ELF-1 (cell line): ENCODE results near the gene CASP7.
"Not testable (repeated sequence)": the region's sequence is repeated elsewhere in the genome, so short reads cannot be mapped to it uniquely, and the experiment has no call there.

Source experiments
- DNase-seq: peaks from one replicate; pipeline ENCODE4 v3.0.0-alpha.2; 2016; ENCODE audit warnings: low read depth, low spot score

The CASP7 gene

DNA sequence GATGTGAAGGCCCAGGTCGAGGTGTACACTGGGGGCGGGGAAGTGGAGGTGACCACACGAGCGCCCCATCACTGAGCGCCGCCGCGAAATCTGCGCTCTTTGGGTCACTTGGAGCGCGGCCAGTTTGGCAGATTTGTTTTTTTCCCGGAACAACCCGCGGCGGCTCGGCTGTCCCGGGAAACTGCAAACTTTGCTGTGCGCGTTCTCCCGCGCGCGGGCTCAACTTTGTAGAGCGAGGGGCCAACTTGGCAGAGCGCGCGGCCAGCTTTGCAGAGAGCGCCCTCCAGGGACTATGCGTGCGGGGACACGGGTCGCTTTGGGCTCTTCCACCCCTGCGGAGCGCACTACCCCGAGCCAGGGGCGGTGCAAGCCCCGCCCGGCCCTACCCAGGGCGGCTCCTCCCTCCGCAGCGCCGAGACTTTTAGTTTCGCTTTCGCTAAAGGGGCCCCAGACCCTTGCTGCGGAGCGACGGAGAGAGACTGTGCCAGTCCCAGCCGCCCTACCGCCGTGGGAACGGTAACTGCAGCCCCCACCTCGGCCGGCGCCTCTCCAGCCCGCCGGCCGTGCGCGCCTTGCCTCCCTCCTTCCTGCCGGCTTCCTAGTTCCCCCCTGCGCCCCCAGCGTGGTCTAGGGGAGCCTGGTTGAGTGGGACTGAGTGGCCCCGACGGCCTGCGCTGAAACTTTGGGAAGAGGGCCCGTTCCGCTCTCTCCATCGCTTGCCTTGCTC, at the start of gene CASP7:
Gene CASP7, plus strand, starts transcription at position 450 of the 727 bp plus-strand sequence. CDS start 17,582 bp downstream, outside the sequence.
- DNase-seq = peak; percentile 93

DNA sequence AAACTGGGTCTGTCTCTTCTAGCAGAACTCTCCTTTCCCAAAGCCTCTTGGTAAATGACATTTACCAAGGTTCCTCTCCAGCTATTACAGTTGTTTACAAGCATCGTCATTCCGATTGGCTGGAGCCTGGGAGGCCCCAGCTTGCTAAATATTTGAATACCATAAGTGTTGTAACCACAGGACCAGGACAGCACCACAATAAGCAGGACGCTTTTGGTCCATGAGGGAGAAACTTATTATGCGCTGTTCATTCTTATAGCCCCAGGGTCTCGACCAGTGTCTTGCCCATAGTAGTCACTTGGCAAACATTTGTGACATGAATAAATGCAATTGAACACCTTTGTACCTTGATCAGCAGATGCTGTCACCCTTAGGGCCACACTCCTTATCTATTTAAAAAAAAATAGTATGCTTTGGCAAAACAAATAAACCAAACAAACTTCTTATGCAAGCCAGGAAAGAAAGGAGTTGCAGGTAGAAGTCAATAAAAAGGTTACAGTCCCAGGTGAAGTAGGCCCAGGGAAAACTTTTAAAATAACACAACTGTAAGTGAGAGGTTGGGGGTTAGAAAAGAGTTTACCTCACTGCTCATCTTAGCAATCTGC, 48.7 kb upstream of the CASP7 start:
- DNase-seq = no peak

DNA sequence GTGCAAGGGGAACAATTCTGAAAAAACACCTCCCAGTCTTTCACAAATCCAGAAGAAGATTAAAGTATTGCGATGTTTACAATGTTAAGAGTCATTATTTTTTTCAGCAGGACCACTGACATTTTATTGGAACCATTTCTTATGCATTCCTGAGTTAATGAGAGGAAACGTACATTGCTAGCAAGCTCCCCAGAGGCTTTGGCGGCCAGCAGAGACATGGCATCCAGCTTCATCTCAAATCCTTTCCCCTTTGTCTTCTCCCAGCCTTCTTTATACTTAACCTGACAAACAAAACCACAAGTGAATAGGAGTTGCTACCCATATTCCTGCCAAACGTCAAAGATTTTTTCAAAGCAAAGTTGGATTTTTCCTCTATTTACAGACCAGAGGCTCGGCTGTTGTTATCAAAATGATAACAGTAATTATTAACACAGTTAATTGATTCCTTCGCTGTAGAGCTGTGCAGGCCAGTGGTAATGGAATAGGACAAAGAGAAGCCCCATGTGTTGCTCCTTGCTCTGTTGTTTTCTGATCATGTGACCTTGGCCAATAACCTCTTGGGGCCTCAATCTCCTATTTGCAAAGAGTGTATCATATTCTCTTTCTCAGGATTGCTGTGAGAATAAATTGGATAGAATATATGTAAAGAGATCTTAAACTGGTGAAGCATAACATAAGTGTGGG, 47.9 kb upstream of the CASP7 start:
- no peak for DNase-seq

DNA sequence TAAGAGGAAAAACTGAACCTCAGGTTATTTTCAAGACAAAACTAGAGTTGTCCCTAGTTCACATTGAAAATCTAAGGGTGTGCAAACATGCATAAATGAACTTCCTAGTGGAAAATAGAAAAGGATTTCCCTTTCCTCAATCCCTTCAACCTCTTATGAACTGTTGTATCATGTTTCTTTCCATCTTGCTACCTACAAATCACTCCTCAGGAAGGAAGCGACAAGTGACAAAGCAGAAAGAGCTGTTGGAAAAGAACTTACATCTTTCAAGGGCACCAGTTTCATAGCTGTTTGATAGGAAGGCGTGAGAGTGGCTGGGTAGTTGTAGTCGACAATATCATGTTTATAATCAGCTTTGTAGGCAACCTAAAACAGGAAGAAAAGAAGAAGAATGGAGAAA, 39.7 kb upstream of the CASP7 start:
- DNase-seq = no peak

DNA sequence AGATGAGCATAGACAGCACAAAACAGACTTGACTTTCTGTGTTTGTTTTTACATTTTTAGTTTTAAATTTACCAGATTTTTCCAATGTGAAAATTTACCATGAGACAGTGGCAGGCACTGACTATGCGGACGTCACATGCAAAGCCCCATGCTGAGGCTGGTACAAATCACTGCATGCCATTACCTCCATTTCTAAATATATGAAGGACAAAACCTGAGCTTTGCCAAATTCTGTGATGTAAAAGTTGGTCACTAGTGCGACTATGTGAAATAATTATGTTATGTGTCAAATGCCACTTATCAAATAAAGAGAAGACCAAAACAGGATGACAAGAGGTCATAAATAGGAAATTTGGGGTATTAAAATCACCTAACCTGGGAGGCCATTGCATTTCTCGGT, 38.0 kb upstream of the CASP7 start:
- no peak for DNase-seq

DNA sequence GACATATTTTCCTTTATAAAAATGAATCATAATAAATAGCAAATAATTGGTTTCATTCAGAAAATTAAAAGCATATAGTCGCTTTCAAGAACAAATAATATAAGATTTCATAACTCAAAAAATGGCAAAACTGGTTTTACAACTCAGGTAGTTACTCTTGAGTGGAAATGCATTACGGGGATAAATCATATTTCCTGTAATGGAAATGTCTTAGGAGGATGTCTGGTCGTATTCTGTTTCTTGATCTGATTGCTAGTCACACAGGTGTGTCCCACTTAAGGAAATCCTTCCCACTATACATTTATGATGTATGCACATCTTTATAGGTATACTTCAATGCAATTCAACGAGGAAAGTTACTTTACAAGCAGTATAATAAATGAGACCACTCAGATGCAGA, 36.5 kb upstream of the CASP7 start:
- no peak for DNase-seq

DNA sequence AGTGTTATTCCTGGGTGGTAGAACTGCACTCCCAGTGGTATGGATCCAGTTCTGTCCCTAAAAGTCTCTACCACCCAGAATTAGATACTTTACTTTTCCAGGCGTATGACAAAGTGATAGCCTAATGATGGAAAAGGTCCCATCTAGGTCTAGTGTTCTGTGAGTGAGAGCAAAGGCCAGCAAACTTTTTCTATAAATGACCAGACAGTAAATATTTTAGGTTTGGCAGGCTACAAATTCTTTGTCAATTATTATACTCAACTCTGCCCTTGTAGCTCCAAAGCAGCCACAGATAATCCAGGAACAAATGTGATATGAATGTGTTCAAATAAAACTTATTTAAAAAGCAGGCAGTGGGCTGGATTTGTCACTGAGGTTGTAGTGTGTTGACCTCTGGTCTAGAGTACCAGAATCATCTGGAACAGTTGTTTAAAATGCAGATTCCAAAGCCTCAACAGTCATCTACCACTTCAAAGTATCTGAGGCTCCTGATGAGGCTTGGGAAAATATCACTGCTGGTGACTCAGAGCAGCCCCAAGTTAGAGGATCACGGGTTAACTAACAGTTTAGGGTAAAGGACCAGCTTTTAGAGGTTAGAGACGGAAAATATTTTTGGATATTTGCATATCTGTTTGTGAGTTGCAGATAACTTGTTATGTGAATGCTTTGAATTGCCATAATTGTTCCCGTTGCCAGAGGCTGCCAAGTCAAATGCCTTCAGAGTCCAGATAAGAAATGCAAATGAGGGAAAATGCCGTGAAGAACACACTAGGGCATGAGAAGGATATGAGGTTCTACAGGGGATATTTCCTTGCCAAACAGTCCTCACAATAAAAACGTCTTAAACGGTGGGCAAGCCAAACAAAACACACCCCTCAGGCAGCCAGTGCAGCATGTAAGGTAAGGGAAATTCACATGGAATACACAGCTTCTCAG, 35.3 kb upstream of the CASP7 start:
- peak; percentile 24 for DNase-seq

DNA sequence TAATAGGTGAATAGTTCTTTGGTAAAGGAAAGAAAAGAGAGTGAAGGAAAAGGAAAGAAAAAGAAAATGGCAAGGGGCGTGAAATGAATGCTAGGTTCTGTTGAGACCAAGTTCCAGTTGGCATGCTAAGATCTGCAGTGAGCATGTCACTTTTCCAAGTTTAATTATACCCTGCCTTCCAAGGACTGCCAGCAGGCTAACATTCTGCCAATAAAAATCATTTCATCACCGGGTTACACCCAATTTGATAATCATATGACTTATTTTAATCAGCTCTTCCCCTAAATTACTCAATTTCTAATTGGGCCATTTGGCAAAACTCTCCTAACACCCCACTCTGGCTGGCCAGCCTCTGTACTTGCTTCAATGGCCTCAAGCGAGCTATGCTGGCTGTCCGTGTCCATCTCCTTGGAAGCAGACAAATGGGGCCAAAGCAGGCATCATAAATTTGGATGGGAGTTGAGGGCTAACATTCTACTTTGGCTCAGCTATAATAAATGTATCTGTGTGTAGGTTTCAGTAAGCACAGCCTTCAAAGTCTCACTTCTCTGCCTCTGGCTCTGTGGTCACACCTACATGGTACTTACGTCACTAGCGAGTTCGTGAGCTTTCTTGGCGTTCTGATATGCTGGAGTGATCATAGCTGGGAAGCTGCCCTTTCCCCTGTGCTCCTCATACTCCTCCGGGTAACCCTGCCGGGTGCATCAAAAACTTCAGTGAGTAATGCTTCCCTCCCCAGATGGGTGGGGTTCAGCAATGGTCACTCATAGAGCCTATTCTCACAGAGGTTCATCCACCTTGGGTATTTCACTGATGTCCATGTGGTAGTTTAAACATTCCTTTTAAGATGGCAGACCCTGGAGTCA, 33.1 kb upstream of the CASP7 start:
- DNase-seq = no peak

DNA sequence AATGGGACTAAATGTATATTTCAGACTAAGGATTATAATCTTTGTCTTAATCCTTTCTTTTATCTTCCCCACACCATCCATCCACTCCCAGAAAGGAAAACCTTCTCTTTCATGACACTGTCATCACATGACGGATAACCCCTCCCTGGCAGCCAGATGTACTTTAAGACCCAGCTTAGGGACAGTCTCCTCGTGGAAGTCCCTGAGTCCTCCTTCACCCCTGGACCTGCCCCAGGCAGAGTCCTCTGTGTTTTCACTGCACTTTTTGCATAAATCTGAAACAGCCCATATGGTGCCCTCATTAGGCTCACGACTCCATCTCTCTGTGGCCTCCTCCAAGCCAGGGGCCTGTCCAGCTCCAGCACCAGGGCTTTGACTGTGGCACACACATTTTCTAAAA, 31.9 kb upstream of the CASP7 start:
- peak; percentile 10 for DNase-seq

DNA sequence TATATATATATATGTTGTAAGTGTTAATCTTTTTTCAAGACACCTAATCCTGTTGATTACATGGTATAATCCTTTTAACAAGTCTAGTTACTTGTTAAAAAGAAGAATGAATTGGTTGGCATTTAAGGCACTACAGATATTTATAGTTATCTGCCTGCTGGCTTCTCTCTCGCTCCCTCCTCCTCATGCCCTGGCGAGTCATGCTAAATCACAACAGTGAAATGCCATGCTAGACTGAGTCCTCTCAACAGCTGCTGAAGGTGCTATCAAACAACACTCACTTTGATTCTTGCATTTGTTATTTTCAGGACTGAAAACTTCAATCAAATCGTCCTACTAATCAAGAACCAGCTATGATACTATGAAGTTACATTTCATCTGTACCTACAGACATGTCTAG, 31.2 kb upstream of the CASP7 start:
- DNase-seq = no peak

DNA sequence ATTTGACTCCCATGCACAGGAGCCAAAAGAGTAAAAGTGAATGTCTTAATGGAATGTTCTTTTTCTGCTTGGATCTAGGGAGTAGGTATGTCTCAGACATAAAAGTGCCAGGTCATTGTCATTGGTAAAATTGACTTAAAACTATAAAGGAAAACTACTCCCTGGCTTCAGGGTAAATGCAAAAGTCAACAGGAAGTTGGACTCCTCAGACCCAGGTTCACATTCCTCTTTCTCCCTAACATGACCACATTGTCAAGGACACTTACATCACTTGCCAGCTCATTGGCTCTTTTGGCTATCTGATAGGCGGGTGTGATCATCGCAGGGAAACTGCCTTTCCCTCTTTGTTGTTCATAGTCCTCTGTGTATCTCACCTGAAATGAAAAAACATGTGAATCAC, 29.5 kb upstream of the CASP7 start:
- DNase-seq = no peak

DNA sequence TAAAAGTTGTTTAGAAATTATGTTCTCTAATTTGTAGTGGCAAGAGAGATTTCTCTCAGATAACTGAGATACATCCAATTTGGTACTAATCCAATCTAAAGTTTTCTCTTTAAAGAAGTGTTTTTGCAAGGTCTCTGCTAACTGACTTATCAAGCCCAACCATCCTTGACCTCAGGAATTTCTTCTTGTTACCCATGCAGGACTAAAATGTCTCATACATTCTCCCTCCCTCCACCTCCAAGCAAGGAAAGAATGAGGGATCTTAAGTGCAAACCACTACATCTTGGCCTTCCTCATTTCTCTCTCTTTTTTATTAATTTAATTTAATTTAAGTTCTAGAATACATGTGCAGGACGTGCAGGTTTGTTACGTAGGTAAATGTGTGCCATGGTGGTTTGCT, 28.7 kb upstream of the CASP7 start:
- no peak for DNase-seq

DNA sequence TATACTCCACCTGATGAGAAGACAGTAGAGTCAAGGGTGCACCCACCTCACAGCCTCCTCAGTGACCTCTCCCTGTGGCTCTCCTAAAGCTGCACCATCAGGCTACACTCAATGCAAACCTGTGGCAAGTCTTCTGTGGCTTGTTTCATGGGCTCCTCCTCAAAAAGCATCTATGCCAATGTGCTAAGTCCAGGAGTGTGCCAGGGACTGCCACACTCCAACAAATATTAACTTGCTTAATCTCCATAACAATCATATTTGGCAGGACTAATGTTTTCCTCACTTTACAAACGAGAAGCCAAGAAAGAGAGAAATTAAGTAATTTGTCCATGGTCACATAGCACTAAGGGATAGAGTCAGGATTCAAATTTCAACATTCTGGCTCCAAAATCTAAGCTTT, 27.8 kb upstream of the CASP7 start:
- no peak for DNase-seq

DNA sequence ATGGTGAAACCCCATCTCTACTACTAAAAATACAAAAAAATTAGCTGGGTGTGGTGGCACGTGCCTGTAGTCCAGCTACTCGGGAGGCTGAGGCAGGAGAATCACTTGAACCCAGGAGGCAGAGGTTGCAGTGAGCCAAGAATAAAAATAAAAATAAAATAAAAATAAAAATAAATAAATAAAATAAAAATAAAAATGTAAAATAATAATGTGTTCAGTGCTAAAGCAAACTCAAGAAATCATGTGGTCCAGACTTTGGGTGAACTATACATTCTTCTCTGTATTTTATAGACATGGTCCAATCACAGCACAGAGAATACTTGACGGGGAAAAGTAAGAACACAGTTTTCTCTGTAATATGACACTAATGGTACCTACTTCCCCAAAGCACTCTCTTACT, 27.3 kb upstream of the CASP7 start:
- DNase-seq = not testable (repeated sequence)

DNA sequence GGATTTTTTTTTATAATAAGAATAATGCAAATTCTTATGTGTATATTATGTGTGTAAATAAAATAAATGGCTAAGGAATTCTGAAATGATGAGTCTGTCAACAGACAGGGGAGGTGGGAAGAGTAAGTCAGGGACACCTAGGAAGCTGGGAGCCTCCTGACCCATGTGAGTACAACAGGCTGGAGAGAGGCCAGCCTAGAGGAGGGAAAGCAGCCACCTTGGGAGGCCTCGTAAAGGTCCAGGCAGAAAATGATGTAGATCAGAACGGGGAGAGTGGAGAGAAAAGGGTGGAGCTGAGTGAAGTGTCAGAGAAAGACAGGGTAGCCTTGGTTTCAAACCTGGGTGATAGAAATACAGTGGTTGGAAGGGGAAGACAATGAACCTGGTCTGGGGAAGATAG, 22.8 kb upstream of the CASP7 start:
- no peak for DNase-seq

DNA sequence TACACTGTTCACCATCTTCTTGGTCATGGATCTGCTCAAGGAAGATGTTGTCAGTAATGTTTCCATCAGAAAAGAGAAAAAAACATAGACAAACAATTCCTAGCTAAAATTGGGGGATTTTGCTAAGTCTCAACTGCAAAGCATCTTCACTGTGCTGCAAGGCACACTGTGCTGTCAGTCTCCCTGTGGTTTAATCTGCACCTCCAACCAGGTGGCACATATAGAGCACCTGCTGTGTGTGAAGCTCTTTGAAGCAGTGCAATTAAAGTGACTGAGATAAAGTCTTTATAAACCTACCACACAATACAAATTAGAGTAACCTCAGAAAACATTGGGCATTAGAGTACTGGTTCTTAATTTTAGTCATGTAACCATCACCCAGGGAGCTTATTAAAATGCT, 22.2 kb upstream of the CASP7 start:
- DNase-seq = no peak

DNA sequence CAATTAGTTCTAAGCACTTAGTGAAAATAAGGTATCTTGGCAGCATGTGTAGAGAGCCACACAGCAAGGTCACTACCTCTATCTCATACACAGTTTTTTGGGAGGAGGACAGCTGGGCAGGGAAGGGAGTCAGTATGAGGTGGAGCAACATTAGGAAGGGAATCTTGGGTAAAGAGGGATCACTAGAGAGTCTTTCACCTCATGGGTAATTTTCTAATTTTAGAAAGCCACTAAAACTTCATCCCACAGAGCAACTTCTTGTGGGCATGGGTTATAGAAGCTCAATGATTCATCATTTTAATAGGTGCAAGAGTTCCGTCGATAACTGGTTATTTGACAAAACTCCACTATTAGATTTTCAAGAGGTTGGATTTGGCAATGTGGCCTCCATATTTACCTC, 18.4 kb upstream of the CASP7 start:
- no peak for DNase-seq

DNA sequence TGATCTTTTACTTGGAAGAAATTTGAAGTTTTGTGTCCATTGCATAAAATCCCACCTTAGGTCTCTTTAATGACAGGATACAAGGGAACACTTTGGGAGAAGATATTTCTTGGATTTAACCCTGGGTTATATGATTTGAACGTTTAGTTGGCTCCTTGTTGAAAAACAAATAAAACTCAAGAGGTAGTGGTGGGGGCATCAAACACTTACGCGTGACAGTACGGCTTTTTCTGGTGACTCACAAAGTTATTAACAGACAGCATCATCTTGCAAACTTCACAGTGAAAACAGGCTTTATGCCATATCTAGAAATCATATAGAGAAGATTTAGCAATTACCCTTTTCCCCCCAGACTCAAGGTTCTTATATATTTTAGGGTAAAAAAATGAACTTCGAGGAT, 16.6 kb upstream of the CASP7 start:
- DNase-seq = no peak

DNA sequence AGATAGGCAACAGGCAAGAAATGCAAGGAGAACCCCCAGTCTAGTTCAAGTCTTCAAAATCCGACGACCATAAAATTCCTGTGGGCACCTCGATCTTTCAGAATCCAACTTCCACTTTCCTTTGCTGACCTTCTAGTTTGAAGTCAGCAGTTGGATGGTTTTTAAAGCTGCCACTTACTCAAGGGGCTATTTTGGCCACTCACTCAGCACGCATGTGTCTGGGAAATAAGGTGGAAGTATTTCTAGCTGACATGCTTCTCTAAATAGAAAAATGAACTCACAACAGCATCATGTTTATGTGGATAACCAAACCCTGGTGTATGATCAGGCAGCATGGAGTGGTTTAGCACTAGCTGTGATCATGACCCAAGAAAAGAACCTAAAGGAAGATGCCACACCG, 15.8 kb upstream of the CASP7 start, which contains the start of gene NRAP:
Gene NRAP, minus strand, starts transcription at position 134 of the 400 bp plus-strand sequence. CDS start 159 bp downstream, outside the sequence.
- no peak for DNase-seq

DNA sequence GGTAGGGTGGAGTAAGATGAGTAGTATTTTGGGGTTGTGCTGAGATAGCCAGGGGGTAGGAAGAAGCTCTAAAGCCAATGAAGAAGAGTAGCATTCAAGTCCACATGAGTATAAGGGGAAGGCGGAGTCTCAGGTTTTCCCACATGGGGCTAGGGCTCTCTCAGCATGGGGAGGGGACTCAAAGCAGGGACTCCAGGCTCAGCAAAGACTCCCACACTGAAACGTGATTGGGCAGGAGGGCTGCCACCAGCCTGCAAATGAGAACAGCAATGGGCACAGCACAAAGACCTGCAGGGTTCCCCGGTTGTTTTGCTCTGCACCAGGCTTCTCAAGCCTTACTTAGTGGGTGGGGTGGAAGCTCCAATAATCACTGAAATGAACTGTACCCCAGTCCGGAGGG, 14.4 kb upstream of the CASP7 start:
- no peak for DNase-seq
